NCI-H2196 treated with DMSO at 0.1 percent for 48 hours (cell line): Measurements from ENCODE around the gene HIRA.

Experiments used
- DNase-seq: peaks from one replicate; lab custom pipeline; 2025; ENCODE audit not compliant: unreplicated experiment; lab: John Stamatoyannopoulos, UW

Gene HIRA

GRCh38 chr22:19410941-19411689 is 20.4 kb downstream of the HIRA start:
- DNase-seq: no peak

GRCh38 chr22:19407649-19408606 is 23.6 kb downstream of the HIRA start:
- DNase-seq: no peak

GRCh38 chr22:19406846-19407245 is 24.7 kb downstream of the HIRA start:
- DNase-seq: no peak

GRCh38 chr22:19406281-19406811 is 25.2 kb downstream of the HIRA start:
- no peak for DNase-seq

GRCh38 chr22:19405652-19406051 is 25.9 kb downstream of the HIRA start:
- no peak for DNase-seq

- no peak for DNase-seq
These were observed 26.4 kb downstream of the HIRA start for GRCh38 chr22:19405133-19405532.

GRCh38 chr22:19404676-19405075 is 26.9 kb downstream of the HIRA start:
- no peak for DNase-seq

GRCh38 chr22:19402642-19403191 is 28.8 kb downstream of the HIRA start:
- no peak for DNase-seq

- no peak for DNase-seq
These were observed 30.1 kb downstream of the HIRA start for GRCh38 chr22:19401483-19401882.

- DNase-seq: no peak
These were observed 30.7 kb downstream of the HIRA start for GRCh38 chr22:19400881-19401280.

GRCh38 chr22:19398652-19399051 is 32.9 kb downstream of the HIRA start:
- DNase-seq: no peak

GRCh38 chr22:19398206-19398605 is 33.3 kb downstream of the HIRA start:
- no peak for DNase-seq

- no peak for DNase-seq
These were observed 33.8 kb downstream of the HIRA start for GRCh38 chr22:19397734-19398104.

GRCh38 chr22:19396934-19397733 is 34.4 kb downstream of the HIRA start:
- DNase-seq: no peak

GRCh38 chr22:19396561-19396933 is 35.0 kb downstream of the HIRA start:
- no peak for DNase-seq

GRCh38 chr22:19395276-19395675 is 36.3 kb downstream of the HIRA start:
- DNase-seq: no peak

GRCh38 chr22:19394274-19395050 is 37.1 kb downstream of the HIRA start:
- no peak for DNase-seq

GRCh38 chr22:19393704-19394103 is 37.8 kb downstream of the HIRA start:
- DNase-seq: no peak

GRCh38 chr22:19387575-19387974 is 44.0 kb downstream of the HIRA start:
- DNase-seq: no peak

GRCh38 chr22:19387038-19387437 is 44.5 kb downstream of the HIRA start:
- DNase-seq: no peak
